Hematopoietic multipotent progenitor cell treated with erythropoietin and hydrocortisone succinate and interleukin-3 and kit ligand, for 15 days (in vitro differentiated cells): ENCODE measurements around the gene BUB1.
"Not testable (repeated sequence)": the region's sequence is repeated elsewhere in the genome, so short reads cannot be mapped to it uniquely, and the experiment has no call there.

Experiments
- DNase-seq: peaks from one replicate; pipeline ENCODE4 v3.0.0-alpha.2; 2015; ENCODE audit warnings: low spot score

Gene BUB1

GRCh38 chr2:110690083-110690965 is 12.5 kb upstream of the BUB1 start:
- DNase-seq = no peak

GRCh38 chr2:110688594-110689091 is 10.8 kb upstream of the BUB1 start:
- no peak for DNase-seq

GRCh38 chr2:110687775-110688484 is 10.1 kb upstream of the BUB1 start:
- DNase-seq = not testable (repeated sequence)

- DNase-seq = no peak
Measured at GRCh38 chr2:110682872-110683271, 5.0 kb upstream of the BUB1 start.

GRCh38 chr2:110682267-110682666 is 4.4 kb upstream of the BUB1 start:
- DNase-seq = no peak

GRCh38 chr2:110680709-110681108 is 2.8 kb upstream of the BUB1 start:
- DNase-seq = no peak

- DNase-seq = no peak
Measured at GRCh38 chr2:110679865-110680264, 2.0 kb upstream of the BUB1 start.

GRCh38 chr2:110679337-110679707 is 1.5 kb upstream of the BUB1 start:
- DNase-seq = peak; percentile 62

- peak; percentile 48 for DNase-seq
Measured at GRCh38 chr2:110678457-110679336, 834 bp upstream of the BUB1 start.

- peak; percentile 7 for DNase-seq
Measured at GRCh38 chr2:110677080-110677479, 783 bp downstream of the BUB1 start.

- no peak for DNase-seq
Measured at GRCh38 chr2:110675679-110676078, 2.2 kb downstream of the BUB1 start.

- no peak for DNase-seq
Measured at GRCh38 chr2:110674620-110675555, 3.0 kb downstream of the BUB1 start.

GRCh38 chr2:110673201-110673600 is 4.7 kb downstream of the BUB1 start:
- DNase-seq = no peak

- no peak for DNase-seq
Measured at GRCh38 chr2:110670826-110671225, 7.0 kb downstream of the BUB1 start.

GRCh38 chr2:110669079-110669478 is 8.8 kb downstream of the BUB1 start:
- no peak for DNase-seq

GRCh38 chr2:110667071-110667470 is 10.8 kb downstream of the BUB1 start:
- no peak for DNase-seq

GRCh38 chr2:110664135-110664534 is 13.7 kb downstream of the BUB1 start:
- DNase-seq = no peak

- no peak for DNase-seq
Measured at GRCh38 chr2:110662560-110662959, 15.3 kb downstream of the BUB1 start.

- DNase-seq = no peak
Measured at GRCh38 chr2:110660558-110660957, 17.3 kb downstream of the BUB1 start.

- no peak for DNase-seq
Measured at GRCh38 chr2:110659248-110659647, 18.6 kb downstream of the BUB1 start.

- no peak for DNase-seq
Measured at GRCh38 chr2:110657724-110658305, 20.0 kb downstream of the BUB1 start.
